HEK293 (cell line): Measurements from ENCODE around the gene KREMEN2.

Experiments used
- CTCF ChIA-PET: fragments of 350-600 bp; formaldehyde crosslinking; extraction: SDS; loops from one replicate; lab custom pipeline; 2021; ENCODE audit warnings: antibody characterized with exemption; lab: Yijun Ruan, JAX
- POLR2A ChIA-PET: fragments of 300-600 bp; formaldehyde crosslinking; extraction: SDS; loops from one replicate; lab custom pipeline; 2020; ENCODE audit warnings: antibody characterized with exemption, inconsistent platforms; lab: Yijun Ruan, JAX
- H3K27ac ChIP-seq: fragments of 200-500 bp; sonication (Bioruptor generic); 2 replicates; pipeline ENCODE4 v1.5.1; 2014; ENCODE audit warnings: low read depth, low read length, control low read depth, inconsistent platforms; ENCODE audit errors: extremely low read depth
- H3K36me3 ChIP-seq, 2 experiments: fragments of 200-500 bp in 1 of 2; sonication (Bioruptor generic) in 1 of 2; 1 replicate in 1 of 2; 2 replicates in 1 of 2; pipeline ENCODE4 v1.5.1; 2014 to 2017; ENCODE audit warnings: inconsistent platforms in 2 of 2, low read length in 2 of 2; ENCODE audit not compliant: control insufficient read depth in 2 of 2, insufficient read depth in 1 of 2
- H3K4me1 ChIP-seq: fragments of 200-500 bp; sonication (Bioruptor generic); 2 replicates; pipeline ENCODE4 v1.5.1; 2014; ENCODE audit warnings: mild to moderate bottlenecking, low read length, inconsistent platforms; ENCODE audit not compliant: control insufficient read depth, insufficient read depth
- H3K4me3 ChIP-seq: 2 replicates; pipeline ENCODE4 v1.5.1; 2011; ENCODE audit warnings: low read depth, mild to moderate bottlenecking, control low read depth, low read length, moderate library complexity
- H3K9me3 ChIP-seq: fragments of 200-500 bp; sonication (Bioruptor generic); 2 replicates; pipeline ENCODE4 v1.5.1; 2014; ENCODE audit warnings: low read depth, low read length, inconsistent platforms; ENCODE audit not compliant: control insufficient read depth, insufficient read depth
- BCL11B ChIP-seq: fragments of 450-650 bp; formaldehyde crosslinking; IDR thresholded peaks from 2 replicates; pipeline ENCODE4 v1.5.1; 2016; ENCODE audit warnings: low read depth, missing biosample characterization, missing genetic modification characterization
- EGR2 ChIP-seq: fragments of 450-650 bp; formaldehyde crosslinking; IDR thresholded peaks from 2 replicates; pipeline ENCODE4 v1.5.1; 2016; ENCODE audit warnings: low read depth, missing biosample characterization, missing genetic modification characterization
- KLF1 ChIP-seq: fragments of 450-650 bp; formaldehyde crosslinking; IDR thresholded peaks from 2 replicates; pipeline ENCODE4 v1.5.1; 2016; ENCODE audit warnings: missing biosample characterization, missing genetic modification characterization
- KLF17 ChIP-seq: fragments of 450-650 bp; formaldehyde crosslinking; IDR thresholded peaks from 2 replicates; pipeline ENCODE4 v1.5.1; 2016; ENCODE audit warnings: missing biosample characterization, missing genetic modification characterization
- MEIS1 ChIP-seq: sonication (generic); formaldehyde crosslinking; IDR thresholded peaks from 2 replicates; pipeline ENCODE4 v1.8.1; 2022; ENCODE audit warnings: missing genetic modification reagents, mild to moderate bottlenecking, borderline replicate concordance
- SCRT2 ChIP-seq: fragments of 450-650 bp; formaldehyde crosslinking; IDR thresholded peaks from 2 replicates; pipeline ENCODE4 v1.5.1; 2016; ENCODE audit warnings: missing biosample characterization, missing genetic modification characterization
- ZBTB7A ChIP-seq: fragments of 450-650 bp; formaldehyde crosslinking; IDR thresholded peaks from 2 replicates; pipeline ENCODE4 v1.5.1; 2016; ENCODE audit warnings: low read depth, missing biosample characterization, missing genetic modification characterization
- ZFHX2 ChIP-seq: fragments of 450-650 bp; formaldehyde crosslinking; conservative IDR thresholded peaks from 2 replicates; pipeline ENCODE4 v1.5.1; 2016; ENCODE audit warnings: missing biosample characterization, missing genetic modification characterization
- ZIC2 ChIP-seq: fragments of 450-650 bp; formaldehyde crosslinking; IDR thresholded peaks from 2 replicates; pipeline ENCODE4 v1.5.1; 2016; ENCODE audit warnings: missing biosample characterization, missing genetic modification characterization
- ZNF121 ChIP-seq: fragments of 450-650 bp; formaldehyde crosslinking; IDR thresholded peaks from 2 replicates; pipeline ENCODE4 v1.5.1; 2016; ENCODE audit warnings: missing biosample characterization, missing genetic modification characterization
- ZNF18 ChIP-seq: fragments of 450-650 bp; formaldehyde crosslinking; IDR thresholded peaks from 2 replicates; pipeline ENCODE4 v1.5.1; 2016; ENCODE audit warnings: missing biosample characterization, missing genetic modification characterization
- ZNF350 ChIP-seq: fragments of 450-650 bp; formaldehyde crosslinking; IDR thresholded peaks from 2 replicates; pipeline ENCODE4 v1.5.0; 2017; ENCODE audit warnings: missing biosample characterization, mild to moderate bottlenecking, missing genetic modification characterization
- ZNF366 ChIP-seq: fragments of 450-650 bp; formaldehyde crosslinking; conservative IDR thresholded peaks from 2 replicates; pipeline ENCODE4 v1.5.1; 2016; ENCODE audit warnings: missing biosample characterization, missing genetic modification characterization
- ZNF560 ChIP-seq: fragments of 450-650 bp; formaldehyde crosslinking; IDR thresholded peaks from 2 replicates; pipeline ENCODE4 v1.5.1; 2017; ENCODE audit warnings: missing biosample characterization, missing genetic modification characterization, borderline replicate concordance
- ZNF624 ChIP-seq: fragments of 450-650 bp; formaldehyde crosslinking; IDR thresholded peaks from 2 replicates; pipeline ENCODE4 v1.5.1; 2017; ENCODE audit warnings: missing biosample characterization, missing genetic modification characterization
- ZSCAN30 ChIP-seq: fragments of 450-650 bp; IDR thresholded peaks from 2 replicates; pipeline ENCODE4 v1.5.1; 2018; ENCODE audit warnings: missing biosample characterization, mild to moderate bottlenecking, missing genetic modification characterization, moderate library complexity
- TF ChIP-seq, protein P1 (sequence below): fragments of 450-650 bp; formaldehyde crosslinking; IDR thresholded peaks from 2 replicates; pipeline ENCODE4 v1.5.1; 2017; ENCODE audit warnings: missing biosample characterization, missing genetic modification characterization
- TF ChIP-seq, protein P2 (sequence below): fragments of 450-650 bp; formaldehyde crosslinking; IDR thresholded peaks from 2 replicates; pipeline ENCODE4 v1.5.1; 2016; ENCODE audit warnings: missing biosample characterization, missing genetic modification characterization
- TF ChIP-seq, protein P3 (sequence below): fragments of 450-650 bp; formaldehyde crosslinking; conservative IDR thresholded peaks from 2 replicates; pipeline ENCODE4 v1.5.1; 2016; ENCODE audit warnings: low read depth, missing biosample characterization, missing genetic modification characterization

KREMEN2 gene

GRCh38 chr16:3010510-3010909 is 46.4 kb downstream of the KREMEN2 start:
- TF ChIP-seq, protein P1, sequence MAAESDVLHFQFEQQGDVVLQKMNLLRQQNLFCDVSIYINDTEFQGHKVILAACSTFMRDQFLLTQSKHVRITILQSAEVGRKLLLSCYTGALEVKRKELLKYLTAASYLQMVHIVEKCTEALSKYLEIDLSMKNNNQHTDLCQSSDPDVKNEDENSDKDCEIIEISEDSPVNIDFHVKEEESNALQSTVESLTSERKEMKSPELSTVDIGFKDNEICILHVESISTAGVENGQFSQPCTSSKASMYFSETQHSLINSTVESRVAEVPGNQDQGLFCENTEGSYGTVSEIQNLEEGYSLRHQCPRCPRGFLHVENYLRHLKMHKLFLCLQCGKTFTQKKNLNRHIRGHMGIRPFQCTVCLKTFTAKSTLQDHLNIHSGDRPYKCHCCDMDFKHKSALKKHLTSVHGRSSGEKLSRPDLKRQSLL (tag by site-specific recombination) = no peak
- TF ChIP-seq ZNF121 (peak; percentile 63; the same call in 1 of the 2 replicates), ZSCAN30 (tag by site-specific recombination) (no peak)
- ChIA-PET CTCF (interaction anchor here (0.7 to 1.3 kb wide), 3 partner anchors 9 to 156 kb away, joined by 3 to 6 read pairs (median 4); partner anchors contain the start of gene TNFRSF12A), POLR2A (interaction anchor here (12.4 kb wide), 1 partner anchor 13 kb away, joined by 247 read pairs; the partner anchor contains the start of genes CLDN6, HCFC1R1, THOC6 and TNFRSF12A)
- Histone ChIP-seq H3K4me3 (no peak overlapping the region), H3K9me3 (no peaks in the 10 kb centered on the region), H3K27ac (no peak overlapping the region), H3K4me1 (no peaks in the 10 kb centered on the region; the same call in 1 of the 2 replicates), H3K36me3 (no peaks in the 10 kb centered on the region)

- peak; percentile 53 for TF ChIP-seq SCRT2 (tag by site-specific recombination)
- TF ChIP-seq ZNF366 (tag by site-specific recombination) = no peak
- TF ChIP-seq ZFHX2 (tag by site-specific recombination) = 0 out of 2 replicates have a peak, but pooled peaks have one; percentile 9
- peak; percentile 40 for TF ChIP-seq KLF1 (tag by site-specific recombination)
- TF ChIP-seq EGR2 (tag by site-specific recombination) = peak; percentile 16; the same call in 1 of the 2 replicates
- TF ChIP-seq, protein P2, sequence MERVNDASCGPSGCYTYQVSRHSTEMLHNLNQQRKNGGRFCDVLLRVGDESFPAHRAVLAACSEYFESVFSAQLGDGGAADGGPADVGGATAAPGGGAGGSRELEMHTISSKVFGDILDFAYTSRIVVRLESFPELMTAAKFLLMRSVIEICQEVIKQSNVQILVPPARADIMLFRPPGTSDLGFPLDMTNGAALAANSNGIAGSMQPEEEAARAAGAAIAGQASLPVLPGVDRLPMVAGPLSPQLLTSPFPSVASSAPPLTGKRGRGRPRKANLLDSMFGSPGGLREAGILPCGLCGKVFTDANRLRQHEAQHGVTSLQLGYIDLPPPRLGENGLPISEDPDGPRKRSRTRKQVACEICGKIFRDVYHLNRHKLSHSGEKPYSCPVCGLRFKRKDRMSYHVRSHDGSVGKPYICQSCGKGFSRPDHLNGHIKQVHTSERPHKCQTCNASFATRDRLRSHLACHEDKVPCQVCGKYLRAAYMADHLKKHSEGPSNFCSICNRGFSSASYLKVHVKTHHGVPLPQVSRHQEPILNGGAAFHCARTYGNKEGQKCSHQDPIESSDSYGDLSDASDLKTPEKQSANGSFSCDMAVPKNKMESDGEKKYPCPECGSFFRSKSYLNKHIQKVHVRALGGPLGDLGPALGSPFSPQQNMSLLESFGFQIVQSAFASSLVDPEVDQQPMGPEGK (tag by site-specific recombination) = peak; percentile 55
- TF ChIP-seq ZBTB7A (tag by site-specific recombination) = no peak
- Histone ChIP-seq H3K4me3 (no peak overlapping the region), H3K4me1 (no peaks in the 10 kb centered on the region; the same call in 1 of the 2 replicates), H3K9me3 (no peaks in the 10 kb centered on the region), H3K36me3 (no peaks in the 10 kb centered on the region), H3K27ac (no peak overlapping the region)
- ChIA-PET CTCF (interaction anchor here (1.0 kb wide), 1 partner anchor 9 kb away, joined by 3 read pairs; no protein-coding TSS in a partner anchor), POLR2A (interaction anchor here (0.6 to 1.4 kb wide), 4 partner anchors 9 to 16 kb away, joined by 3 to 5 read pairs (median 4); partner anchors contain the start of genes HCFC1R1 and THOC6)
Measured at GRCh38 chr16:3012246-3012645, 48.2 kb downstream of the KREMEN2 start.

GRCh38 chr16:3012828-3013420 is 48.8 kb downstream of the KREMEN2 start, which contains the start of gene CLDN9:
TSS of gene CLDN9 (plus strand) at chr16:3012923. CDS start at chr16:3013363, 440 bp downstream.
- H3K9me3 ChIP-seq = no peaks in the 10 kb centered on the region
- no peaks in the 10 kb centered on the region; the same call in 1 of the 2 replicates for H3K4me1 ChIP-seq
- no peaks in the 10 kb centered on the region for H3K36me3 ChIP-seq
- ChIA-PET POLR2A (interaction anchor here (0.6 to 1.4 kb wide), 4 partner anchors 8 to 15 kb away, joined by 3 to 5 read pairs (median 4); partner anchors contain the start of genes HCFC1R1 and THOC6), CTCF (interaction anchor here (0.6 kb wide), 1 partner anchor 29 kb away, joined by 3 read pairs; no protein-coding TSS in a partner anchor)
- H3K4me3 ChIP-seq = no peak within 1 kb of the TSS
- no peak within 1 kb of the TSS for H3K27ac ChIP-seq
- TF ChIP-seq ZNF624 (tag by site-specific recombination) (no peak), KLF1 (tag by site-specific recombination) (peak; percentile 80), ZIC2 (tag by site-specific recombination) (peak; percentile 74), ZNF18 (tag by site-specific recombination) (no peak), BCL11B (no peak), MEIS1 (CRISPR knock-in tag) (no peak), ZNF560 (tag by site-specific recombination) (no peak), KLF17 (tag by site-specific recombination) (0 out of 2 replicates have a peak, but pooled peaks have one; percentile 17), ZNF350 (tag by site-specific recombination) (no peak)
- TF ChIP-seq, protein P3, sequence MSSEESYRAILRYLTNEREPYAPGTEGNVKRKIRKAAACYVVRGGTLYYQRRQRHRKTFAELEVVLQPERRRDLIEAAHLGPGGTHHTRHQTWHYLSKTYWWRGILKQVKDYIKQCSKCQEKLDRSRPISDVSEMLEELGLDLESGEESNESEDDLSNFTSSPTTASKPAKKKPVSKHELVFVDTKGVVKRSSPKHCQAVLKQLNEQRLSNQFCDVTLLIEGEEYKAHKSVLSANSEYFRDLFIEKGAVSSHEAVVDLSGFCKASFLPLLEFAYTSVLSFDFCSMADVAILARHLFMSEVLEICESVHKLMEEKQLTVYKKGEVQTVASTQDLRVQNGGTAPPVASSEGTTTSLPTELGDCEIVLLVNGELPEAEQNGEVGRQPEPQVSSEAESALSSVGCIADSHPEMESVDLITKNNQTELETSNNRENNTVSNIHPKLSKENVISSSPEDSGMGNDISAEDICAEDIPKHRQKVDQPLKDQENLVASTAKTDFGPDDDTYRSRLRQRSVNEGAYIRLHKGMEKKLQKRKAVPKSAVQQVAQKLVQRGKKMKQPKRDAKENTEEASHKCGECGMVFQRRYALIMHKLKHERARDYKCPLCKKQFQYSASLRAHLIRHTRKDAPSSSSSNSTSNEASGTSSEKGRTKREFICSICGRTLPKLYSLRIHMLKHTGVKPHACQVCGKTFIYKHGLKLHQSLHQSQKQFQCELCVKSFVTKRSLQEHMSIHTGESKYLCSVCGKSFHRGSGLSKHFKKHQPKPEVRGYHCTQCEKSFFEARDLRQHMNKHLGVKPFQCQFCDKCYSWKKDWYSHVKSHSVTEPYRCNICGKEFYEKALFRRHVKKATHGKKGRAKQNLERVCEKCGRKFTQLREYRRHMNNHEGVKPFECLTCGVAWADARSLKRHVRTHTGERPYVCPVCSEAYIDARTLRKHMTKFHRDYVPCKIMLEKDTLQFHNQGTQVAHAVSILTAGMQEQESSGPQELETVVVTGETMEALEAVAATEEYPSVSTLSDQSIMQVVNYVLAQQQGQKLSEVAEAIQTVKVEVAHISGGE = no peak
